ENCODE data around the gene SMU1.

The SMU1 gene

DNA sequence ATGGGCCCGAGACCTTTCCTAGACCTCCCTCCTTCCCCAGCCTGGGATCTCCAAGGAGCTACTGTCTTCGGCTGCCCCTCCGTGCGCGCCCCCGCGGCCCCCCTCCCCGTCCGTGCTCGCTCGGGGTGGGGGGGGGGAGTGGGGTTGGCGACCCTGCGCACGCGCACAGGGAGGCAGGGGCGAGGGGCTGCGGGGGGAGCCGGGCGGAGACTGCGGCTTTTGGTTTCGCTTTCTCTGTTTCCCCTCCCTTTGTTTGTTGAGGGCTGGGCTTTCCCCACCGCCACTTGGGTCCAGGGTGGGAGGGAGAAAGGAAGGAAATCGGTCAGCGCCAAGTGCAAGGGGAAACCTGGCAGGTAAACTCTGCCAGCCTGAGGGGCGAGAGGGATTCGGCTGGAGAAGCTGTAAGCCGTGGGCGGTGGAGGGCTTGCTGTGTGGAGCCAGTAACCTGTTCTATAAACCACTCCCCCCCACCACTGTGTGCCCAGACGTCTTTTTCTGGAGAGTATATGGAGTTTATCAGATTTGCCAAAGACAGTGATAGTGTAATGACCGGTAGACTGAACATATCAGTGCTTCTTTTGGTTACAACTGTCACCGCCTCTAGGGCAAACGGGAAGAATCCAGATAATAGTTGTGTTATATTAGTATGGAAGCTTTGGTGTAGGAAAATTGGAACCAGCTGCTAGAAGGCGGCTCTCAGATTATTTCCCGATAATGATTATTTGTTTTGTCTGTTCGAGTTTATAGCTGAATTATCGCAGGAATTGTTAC is 50.7 kb downstream of the SMU1 start:
- TF ChIP-seq, protein P1, sequence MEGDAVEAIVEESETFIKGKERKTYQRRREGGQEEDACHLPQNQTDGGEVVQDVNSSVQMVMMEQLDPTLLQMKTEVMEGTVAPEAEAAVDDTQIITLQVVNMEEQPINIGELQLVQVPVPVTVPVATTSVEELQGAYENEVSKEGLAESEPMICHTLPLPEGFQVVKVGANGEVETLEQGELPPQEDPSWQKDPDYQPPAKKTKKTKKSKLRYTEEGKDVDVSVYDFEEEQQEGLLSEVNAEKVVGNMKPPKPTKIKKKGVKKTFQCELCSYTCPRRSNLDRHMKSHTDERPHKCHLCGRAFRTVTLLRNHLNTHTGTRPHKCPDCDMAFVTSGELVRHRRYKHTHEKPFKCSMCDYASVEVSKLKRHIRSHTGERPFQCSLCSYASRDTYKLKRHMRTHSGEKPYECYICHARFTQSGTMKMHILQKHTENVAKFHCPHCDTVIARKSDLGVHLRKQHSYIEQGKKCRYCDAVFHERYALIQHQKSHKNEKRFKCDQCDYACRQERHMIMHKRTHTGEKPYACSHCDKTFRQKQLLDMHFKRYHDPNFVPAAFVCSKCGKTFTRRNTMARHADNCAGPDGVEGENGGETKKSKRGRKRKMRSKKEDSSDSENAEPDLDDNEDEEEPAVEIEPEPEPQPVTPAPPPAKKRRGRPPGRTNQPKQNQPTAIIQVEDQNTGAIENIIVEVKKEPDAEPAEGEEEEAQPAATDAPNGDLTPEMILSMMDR (IDR thresholded peaks at IDR 0.05; ENCODE audit: low read depth, low read length, missing control alignments) = no peak
- H3K4me3 ChIP-seq (ENCODE audit: low read depth, low read length) = peak overlapping the region; percentile 71
- no peak for DNase-seq (ENCODE audit: low read depth)

DNA sequence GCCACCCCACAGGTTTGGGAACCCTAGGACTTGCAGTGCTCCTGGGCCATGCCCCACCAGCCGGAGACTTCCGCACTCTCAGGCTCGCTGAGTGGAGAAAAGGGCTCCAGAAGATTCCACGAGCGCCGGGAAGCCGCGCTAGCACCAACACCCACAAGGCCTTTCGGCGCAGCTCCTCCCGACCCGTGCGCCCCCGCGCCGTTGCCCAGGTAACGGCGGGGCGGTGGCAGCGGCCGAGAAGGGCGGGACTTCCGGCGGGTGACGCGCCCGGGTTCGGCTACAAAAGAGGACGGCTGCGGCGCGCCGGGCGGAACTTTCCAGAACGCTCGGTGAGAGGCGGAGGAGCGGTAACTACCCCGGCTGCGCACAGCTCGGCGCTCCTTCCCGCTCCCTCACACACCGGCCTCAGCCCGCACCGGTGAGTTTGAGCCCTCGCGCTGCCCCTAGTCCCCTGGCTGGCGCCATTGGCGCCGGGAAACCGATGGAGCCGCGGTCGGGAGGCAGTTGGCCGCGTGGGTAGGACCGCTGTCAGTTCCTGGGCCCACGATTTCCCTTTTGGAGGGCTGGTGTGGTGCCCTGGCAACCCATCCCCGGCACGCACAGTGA is 51.4 kb downstream of the SMU1 start, which contains the start of gene DNAJA1:
TSS of gene DNAJA1 (plus strand) at position 308 of the 606 bp plus-strand sequence. CDS start 1,212 bp downstream, outside the sequence.
- peak; percentile 72 for DNase-seq (ENCODE audit: low read depth)
- TF ChIP-seq, protein P1 (IDR thresholded peaks at IDR 0.05; ENCODE audit: low read depth, low read length, missing control alignments) = no peak
- peak within 1 kb of the TSS; percentile 71 for H3K4me3 ChIP-seq (ENCODE audit: low read depth, low read length)

DNA sequence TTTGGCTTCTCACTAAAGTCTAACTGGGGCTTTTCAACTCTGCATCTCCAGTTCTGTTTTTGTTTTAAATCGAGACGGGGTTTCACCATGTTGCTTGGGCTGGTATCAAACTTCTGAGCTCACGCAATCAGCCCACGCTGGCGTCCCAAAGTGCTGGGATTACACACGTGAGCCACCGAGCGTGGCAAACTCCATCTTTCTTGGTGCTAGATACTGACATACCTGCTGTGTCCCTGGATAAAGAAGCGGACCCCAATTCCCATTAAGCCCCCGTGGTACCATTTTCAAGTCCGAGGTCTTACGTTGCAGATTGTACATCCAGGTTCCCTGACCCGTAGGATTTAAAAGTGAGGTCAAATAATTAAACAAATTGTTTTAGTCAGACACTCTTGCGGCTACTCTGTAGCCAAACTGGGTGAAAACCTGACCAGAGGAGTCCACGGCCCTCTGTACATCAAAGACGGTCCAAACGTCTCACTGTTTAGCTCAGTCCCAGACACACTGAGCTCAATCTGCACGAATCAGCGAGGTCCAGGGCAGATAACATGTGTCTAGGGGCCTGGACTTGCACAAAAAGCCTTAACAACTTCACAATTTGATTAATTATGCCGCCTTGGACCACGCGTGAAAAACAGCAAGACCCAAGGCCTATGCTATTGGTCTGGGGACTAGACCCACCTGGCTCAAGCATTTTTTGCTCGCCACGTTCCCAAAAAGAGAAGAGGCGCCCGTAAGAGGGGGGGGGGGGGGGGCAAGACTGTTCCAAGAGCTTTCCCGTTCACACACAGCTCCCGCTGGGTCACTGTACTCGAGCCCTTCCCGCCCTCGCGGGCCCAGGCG is 52.1 kb downstream of the SMU1 start:
- H3K4me3 ChIP-seq (ENCODE audit: low read depth, low read length) = peak overlapping the region; percentile 71
- TF ChIP-seq, protein P1 (IDR thresholded peaks at IDR 0.05; ENCODE audit: low read depth, low read length, missing control alignments) = no peak
- no peak for DNase-seq (ENCODE audit: low read depth)

DNA sequence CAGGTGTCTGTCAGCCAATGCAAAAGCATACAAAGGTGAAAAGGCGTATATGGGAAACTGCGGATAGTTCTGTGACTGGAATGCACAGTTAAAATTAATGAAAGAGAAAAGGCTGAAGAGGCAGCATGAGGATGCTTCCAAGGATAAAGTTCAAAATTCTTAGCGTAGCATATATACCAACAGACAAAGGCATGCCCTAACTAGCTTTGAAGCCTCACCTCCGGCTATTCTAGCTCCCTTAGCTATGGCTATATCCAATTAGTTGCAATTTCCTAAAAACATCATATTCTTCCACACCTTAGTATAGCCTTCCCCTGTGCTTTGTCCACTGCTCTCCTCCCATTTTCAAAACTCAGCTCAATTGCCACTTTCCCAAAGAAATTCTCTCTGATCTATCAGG is 52.8 kb downstream of the SMU1 start:
- TF ChIP-seq, protein P1 (IDR thresholded peaks at IDR 0.05; ENCODE audit: low read depth, low read length, missing control alignments) = no peak
- no peak for DNase-seq (ENCODE audit: low read depth)
- peak overlapping the region; percentile 71 for H3K4me3 ChIP-seq (ENCODE audit: low read depth, low read length)

DNA sequence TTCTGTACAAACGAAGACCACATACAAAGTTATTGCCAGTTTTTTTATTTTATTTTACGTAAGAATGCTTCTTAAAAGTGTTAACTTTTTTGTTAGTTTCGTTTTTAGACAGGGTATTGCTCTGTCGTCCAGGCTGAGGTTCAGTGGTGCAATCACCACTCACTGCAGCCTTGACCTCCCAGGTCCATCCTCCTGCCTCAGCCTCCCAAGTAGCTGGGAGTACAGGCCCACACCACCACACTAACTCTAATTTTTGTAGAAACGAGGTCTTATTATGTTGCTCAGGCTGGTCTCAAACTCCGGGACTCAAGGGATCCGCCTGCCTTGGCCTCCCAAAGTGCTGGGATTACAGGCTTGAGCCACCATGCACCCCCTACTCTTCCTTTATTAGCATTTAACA is 53.7 kb downstream of the SMU1 start:
- TF ChIP-seq, protein P1 (IDR thresholded peaks at IDR 0.05; ENCODE audit: low read depth, low read length, missing control alignments) = no peak
- peak overlapping the region; percentile 14; the same call in 1 of the 2 replicates for H3K4me3 ChIP-seq (ENCODE audit: low read depth, low read length)
- no peak for DNase-seq (ENCODE audit: low read depth)

DNA sequence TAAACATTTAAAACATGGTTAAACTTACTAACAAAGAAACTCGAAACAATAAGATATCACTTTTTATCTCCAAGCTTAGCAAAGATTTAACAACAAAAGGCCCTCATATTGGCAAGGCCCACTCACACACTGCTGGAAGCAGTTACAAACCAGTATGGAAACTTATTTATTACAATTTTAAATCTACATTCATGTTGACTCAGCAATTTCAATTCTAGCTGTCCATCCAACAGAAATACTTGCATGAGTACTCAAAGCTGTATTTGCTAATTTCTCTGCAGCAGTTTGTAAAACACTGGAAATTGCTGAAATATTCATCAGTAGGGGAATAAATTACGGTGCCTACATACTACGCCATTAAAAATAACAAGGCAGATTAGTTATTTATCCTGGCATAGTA is 54.2 kb downstream of the SMU1 start:
- DNase-seq (ENCODE audit: low read depth) = no peak
- TF ChIP-seq, protein P1 (IDR thresholded peaks at IDR 0.05; ENCODE audit: low read depth, low read length, missing control alignments) = no peak
- no peak overlapping the region; the same call in 1 of the 2 replicates for H3K4me3 ChIP-seq (ENCODE audit: low read depth, low read length)

All from GM12864 (cell line).